ENCODE measurements around the gene CD74.

DNA sequence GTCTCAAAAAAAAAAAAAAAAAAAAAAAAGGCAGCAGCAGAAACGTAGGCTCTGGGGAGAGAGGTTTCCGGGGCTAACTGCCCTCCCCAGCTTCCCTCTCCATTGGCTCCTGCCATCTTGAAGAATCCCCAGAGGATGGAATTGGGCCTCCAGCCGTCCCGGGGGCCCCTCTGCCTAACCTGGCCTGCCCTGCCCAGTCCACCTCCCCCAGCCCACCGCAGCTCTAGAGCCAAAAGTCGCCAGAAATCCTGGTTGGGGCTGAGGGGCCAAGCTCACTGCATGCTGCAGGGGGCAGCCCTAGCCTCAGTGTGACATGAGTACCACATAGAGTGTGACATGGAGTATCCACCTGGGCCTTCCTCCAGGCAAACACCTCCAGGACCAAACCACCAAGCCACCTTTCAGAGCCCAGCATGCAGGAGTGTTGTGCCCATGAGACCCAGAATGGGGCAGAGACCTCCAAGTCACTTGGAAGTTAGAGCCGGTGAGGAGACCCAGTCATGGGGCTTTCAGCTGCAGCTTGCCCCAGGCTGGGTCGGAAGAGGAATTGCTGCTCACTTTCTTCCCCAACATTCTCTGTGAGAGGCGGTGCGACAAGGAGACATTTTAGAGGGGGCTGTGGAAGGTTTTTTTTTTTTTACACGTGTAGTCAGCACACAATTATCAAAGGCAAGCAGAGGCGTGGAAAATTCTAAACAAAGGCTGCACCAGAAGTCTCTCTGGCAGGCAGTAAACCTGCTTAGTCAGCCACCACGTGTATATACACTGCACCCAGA lies 17.6 kb downstream of the CD74 start:
- TF ChIP-seq CTCF (conservative IDR thresholded peaks at IDR 0.05; ENCODE audit: low read depth, low read length) = no peak
- no peak for TF ChIP-seq EZH2 (IDR thresholded peaks at IDR 0.05; ENCODE audit: low read length, unreplicated experiment)

Data from PC-3 (cell line).